H9 (cell line): ENCODE measurements around the gene CARD6. TPM values are rescaled to one million over a fixed set of nuclear protein-coding genes. Genes with fewer than 3 reads are reported as not detected.

Source experiments
- DNase-seq: peaks from one replicate; pipeline ENCODE4 v3.0.0-alpha.2; 2017
- H2AFZ ChIP-seq: one replicate; pipeline ENCODE4 v1.6.1; 2013; ENCODE audit warnings: mild to moderate bottlenecking, low read length, control low read depth, moderate library complexity
- H2AK5ac ChIP-seq: 2 replicates; pipeline ENCODE4 v1.6.1; 2013; ENCODE audit warnings: low read length, control low read depth, mixed read lengths; ENCODE audit not compliant: insufficient read length
- H2BK120ac ChIP-seq: one replicate; pipeline ENCODE4 v1.6.1; 2013; ENCODE audit warnings: low read depth, mild to moderate bottlenecking, low read length, control low read depth, inconsistent platforms; ENCODE audit not compliant: poor library complexity, severe bottlenecking
- H2BK12ac ChIP-seq: 2 replicates; pipeline ENCODE4 v1.6.1; 2013; ENCODE audit warnings: low read length, control low read depth, mixed read lengths, low read depth; ENCODE audit not compliant: insufficient read length
- H2BK15ac ChIP-seq: 2 replicates; pipeline ENCODE4 v1.6.1; 2013; ENCODE audit warnings: low read depth, low read length, control low read depth
- H2BK20ac ChIP-seq: one replicate; pipeline ENCODE4 v1.6.1; 2013; ENCODE audit warnings: low read depth, mild to moderate bottlenecking, low read length, control low read depth, inconsistent platforms; ENCODE audit not compliant: poor library complexity, severe bottlenecking
- H2BK5ac ChIP-seq: 2 replicates; pipeline ENCODE4 v1.6.1; 2013; ENCODE audit warnings: low read length, control low read depth, mixed read lengths; ENCODE audit not compliant: insufficient read length
- H3K14ac ChIP-seq: 2 replicates; pipeline ENCODE4 v1.6.1; 2013; ENCODE audit warnings: low read length, control low read depth; ENCODE audit not compliant: insufficient read depth
- H3K18ac ChIP-seq: 2 replicates; pipeline ENCODE4 v1.6.1; 2013; ENCODE audit warnings: low read depth, mild to moderate bottlenecking, mixed read lengths, low read length, control low read depth; ENCODE audit not compliant: insufficient read length
- H3K23ac ChIP-seq: 2 replicates; pipeline ENCODE4 v1.6.1; 2013; ENCODE audit warnings: low read length, control low read depth, mixed read lengths, low read depth; ENCODE audit not compliant: insufficient read length
- H3K23me2 ChIP-seq: 2 replicates; pipeline ENCODE4 v1.6.1; 2013; ENCODE audit warnings: low read depth, mild to moderate bottlenecking, mixed read lengths, low read length, control low read depth; ENCODE audit not compliant: insufficient read length, poor library complexity, severe bottlenecking
- H3K27ac ChIP-seq: 2 replicates; pipeline ENCODE4 v1.5.1; 2013; ENCODE audit warnings: low read length, control low read depth, mixed read lengths, low read depth; ENCODE audit not compliant: insufficient read length
- H3K27me3 ChIP-seq: 2 replicates; pipeline ENCODE4 v1.6.1; 2013; ENCODE audit warnings: low read length, control low read depth, inconsistent platforms; ENCODE audit not compliant: insufficient read depth
- H3K4ac ChIP-seq: 2 replicates; pipeline ENCODE4 v1.6.1; 2013; ENCODE audit warnings: low read depth, mild to moderate bottlenecking, control low read depth, inconsistent platforms, low read length, moderate library complexity
- H3K4me1 ChIP-seq: 2 replicates; pipeline ENCODE4 v1.6.1; 2013; ENCODE audit warnings: low read length, control low read depth, inconsistent platforms; ENCODE audit not compliant: insufficient read depth
- H3K4me2 ChIP-seq: 2 replicates; pipeline ENCODE4 v1.6.1; 2013; ENCODE audit warnings: low read length, control low read depth, mixed read lengths; ENCODE audit not compliant: insufficient read length, insufficient read depth
- H3K56ac ChIP-seq: 2 replicates; pipeline ENCODE4 v1.6.1; 2013; ENCODE audit warnings: low read depth, mild to moderate bottlenecking, mixed read lengths, low read length, control low read depth; ENCODE audit not compliant: insufficient read length
- H3K79me1 ChIP-seq: 2 replicates; pipeline ENCODE4 v1.6.1; 2013; ENCODE audit warnings: low read depth, mild to moderate bottlenecking, moderate library complexity, low read length, control low read depth, inconsistent platforms; ENCODE audit not compliant: insufficient read depth, poor library complexity, severe bottlenecking
- H3K79me2 ChIP-seq: 2 replicates; pipeline ENCODE4 v1.6.1; 2013; ENCODE audit warnings: low read length, control low read depth, inconsistent platforms; ENCODE audit not compliant: insufficient read depth
- H3K9ac ChIP-seq: 2 replicates; pipeline ENCODE4 v1.6.1; 2013; ENCODE audit warnings: low read length, control low read depth, mixed read lengths; ENCODE audit not compliant: insufficient read length; ENCODE audit errors: extremely low read depth
- H3K9me3 ChIP-seq: one replicate; pipeline ENCODE4 v1.6.1; 2013; ENCODE audit warnings: low read depth, low read length, inconsistent platforms; ENCODE audit not compliant: control insufficient read depth
- H3T11ph ChIP-seq: one replicate; pipeline ENCODE4 v1.6.1; 2013; ENCODE audit warnings: mild to moderate bottlenecking, low read length, control low read depth, inconsistent platforms
- H4K20me1 ChIP-seq: one replicate; pipeline ENCODE4 v1.6.1; 2013; ENCODE audit not compliant: control insufficient read depth, insufficient read length, insufficient read depth
- H4K5ac ChIP-seq: 2 replicates; pipeline ENCODE4 v1.6.1; 2013; ENCODE audit warnings: low read depth, mild to moderate bottlenecking, mixed read lengths, low read length, control low read depth; ENCODE audit not compliant: insufficient read length
- H4K8ac ChIP-seq: replicated peaks from 2 replicates; pipeline ENCODE4 v1.6.1; 2013; ENCODE audit warnings: low read length, control low read depth, mixed read lengths, low read depth; ENCODE audit not compliant: insufficient read length
- H4K91ac ChIP-seq: 2 replicates; pipeline ENCODE4 v1.6.1; 2013; ENCODE audit warnings: low read depth, mild to moderate bottlenecking, moderate library complexity, mixed read lengths, low read length, control low read depth; ENCODE audit not compliant: insufficient read length
- H3K27ac Mint-ChIP-seq, 3 experiments: 2 replicates in 2 of 3; 3 replicates in 1 of 3; pipeline ENCODE4 v1.8.0; 2020 to 2021; ENCODE audit warnings: mixed read lengths in 3 of 3, mild to moderate bottlenecking in 1 of 3, moderate library complexity in 1 of 3
- H3K27me3 Mint-ChIP-seq: 2 replicates; pipeline ENCODE4 v1.8.0; 2021; ENCODE audit warnings: low read depth, mild to moderate bottlenecking, moderate library complexity, mixed read lengths
- H3K36me3 Mint-ChIP-seq, 3 experiments: 2 replicates in 2 of 3; 3 replicates in 1 of 3; pipeline ENCODE4 v1.8.0; 2020 to 2021; ENCODE audit warnings: low read depth in 3 of 3, mixed read lengths in 3 of 3; ENCODE audit not compliant: insufficient read depth in 1 of 3
- H3K4me1 Mint-ChIP-seq, 2 experiments: 2 replicates each; pipeline ENCODE4 v1.8.0; 2020; ENCODE audit warnings: mixed read lengths in 2 of 2
- H3K4me3 Mint-ChIP-seq, 2 experiments: 2 replicates in 1 of 2; 3 replicates in 1 of 2; pipeline ENCODE4 v1.8.0; 2020 to 2021; ENCODE audit warnings: mild to moderate bottlenecking in 2 of 2, mixed read lengths in 2 of 2, moderate library complexity in 1 of 2
- H3K9me3 Mint-ChIP-seq, 2 experiments: 2 replicates in 1 of 2; 3 replicates in 1 of 2; pipeline ENCODE4 v1.8.0; 2020; ENCODE audit warnings: mild to moderate bottlenecking in 2 of 2, mixed read lengths in 2 of 2, moderate library complexity in 1 of 2
- WGBS: extraction: QIAGEN DNeasy Blood & Tissue Kit; methylation state at CpG from one replicate; pipeline ENCODE4 v1.1.7; 2013; ENCODE audit warnings: missing lambda C conversion rate, low lambda C conversion rate, mixed read lengths; ENCODE audit not compliant: insufficient read length; ENCODE audit errors: extremely low coverage; 5-methylcytosine and 5-hydroxymethylcytosine counted together
- total RNA-seq: library from RNA; stranded (reverse); gene quantifications from 2 replicates; pipeline ENCODE4 v1.2.1, GENCODE V29; 2021
- TF ChIP-seq, protein P1 (sequence below): fragments of 200-600 bp; sonication (generic); conservative IDR thresholded peaks from 3 replicates; pipeline ENCODE4 v1.8.0; 2021; ENCODE audit warnings: antibody characterized with exemption, mild to moderate bottlenecking

The CARD6 gene
- total RNA-seq, 1 experiment from 2014 or later: 0.35 TPM

DNA sequence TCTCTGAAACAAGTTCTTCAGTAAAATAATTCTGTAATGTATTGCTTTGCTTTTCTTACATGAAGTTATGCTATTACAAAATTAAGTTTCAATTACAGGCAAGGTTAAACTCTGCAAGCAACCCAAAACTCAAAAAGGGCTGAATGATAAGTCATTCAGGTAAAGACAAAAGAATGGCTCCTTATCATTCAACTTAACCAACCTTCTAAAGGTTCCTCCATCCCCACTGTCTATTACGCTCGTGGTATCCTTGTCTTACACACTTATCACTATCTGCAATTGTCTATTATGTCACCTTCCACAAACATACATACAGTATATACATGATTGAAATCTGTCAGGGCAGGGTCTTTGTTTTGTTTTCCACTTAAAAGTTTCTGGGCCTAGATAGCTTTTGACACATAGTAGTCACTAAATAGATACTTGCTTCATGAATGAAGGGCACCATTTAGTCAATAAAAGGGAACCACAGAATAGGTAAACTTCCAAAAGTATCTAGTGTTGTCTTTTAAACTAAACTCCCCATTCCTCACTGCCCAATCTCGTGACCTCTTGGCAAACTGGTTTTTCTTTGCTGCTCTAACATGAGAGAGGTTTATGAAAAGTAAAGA is 13.0 kb upstream of the CARD6 start:
- no CpG with 5 or more reads among the region's 3 CpGs for WGBS
- peaks cover 2% of the 10 kb centered on the region; the same call in 1 of the 2 replicates for H3K79me2 ChIP-seq
- no peaks in the 10 kb centered on the region for H3K79me1 ChIP-seq
- no peak overlapping the region for H3K4me2 ChIP-seq
- no peak overlapping the region for H2BK20ac ChIP-seq
- no peak overlapping the region for H4K91ac ChIP-seq
- Mint-ChIP-seq H3K27ac (peak overlapping the region in 2 of 3 experiments; percentile 73 to 90; a peak in 2 of 7 replicates), H3K9me3 (no peaks in the 10 kb centered on the region), H3K36me3 (peaks cover 63 to 71% (median 69%) of the 10 kb centered on the region in 3 experiments), H3K4me1 (peaks cover 29 to 44% of the 10 kb centered on the region in 2 experiments), H3K4me3 (0 out of 5 replicates have a peak overlapping the region, but pooled peaks of 1 of the 2 experiments have one; percentile 3), H3K27me3 (no peaks in the 10 kb centered on the region)
- no peak overlapping the region for H2AFZ ChIP-seq
- no peak overlapping the region for H2BK15ac ChIP-seq
- no peaks in the 10 kb centered on the region for H3K4me1 ChIP-seq
- TF ChIP-seq, protein P1, sequence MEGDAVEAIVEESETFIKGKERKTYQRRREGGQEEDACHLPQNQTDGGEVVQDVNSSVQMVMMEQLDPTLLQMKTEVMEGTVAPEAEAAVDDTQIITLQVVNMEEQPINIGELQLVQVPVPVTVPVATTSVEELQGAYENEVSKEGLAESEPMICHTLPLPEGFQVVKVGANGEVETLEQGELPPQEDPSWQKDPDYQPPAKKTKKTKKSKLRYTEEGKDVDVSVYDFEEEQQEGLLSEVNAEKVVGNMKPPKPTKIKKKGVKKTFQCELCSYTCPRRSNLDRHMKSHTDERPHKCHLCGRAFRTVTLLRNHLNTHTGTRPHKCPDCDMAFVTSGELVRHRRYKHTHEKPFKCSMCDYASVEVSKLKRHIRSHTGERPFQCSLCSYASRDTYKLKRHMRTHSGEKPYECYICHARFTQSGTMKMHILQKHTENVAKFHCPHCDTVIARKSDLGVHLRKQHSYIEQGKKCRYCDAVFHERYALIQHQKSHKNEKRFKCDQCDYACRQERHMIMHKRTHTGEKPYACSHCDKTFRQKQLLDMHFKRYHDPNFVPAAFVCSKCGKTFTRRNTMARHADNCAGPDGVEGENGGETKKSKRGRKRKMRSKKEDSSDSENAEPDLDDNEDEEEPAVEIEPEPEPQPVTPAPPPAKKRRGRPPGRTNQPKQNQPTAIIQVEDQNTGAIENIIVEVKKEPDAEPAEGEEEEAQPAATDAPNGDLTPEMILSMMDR: no peak
- H3K27ac ChIP-seq: no peak overlapping the region
- H3K23me2 ChIP-seq: no peaks in the 10 kb centered on the region
- no peak overlapping the region for H4K5ac ChIP-seq
- no peak overlapping the region for H2BK12ac ChIP-seq
- no peak overlapping the region for H4K8ac ChIP-seq
- H2BK5ac ChIP-seq: no peak overlapping the region
- no peak overlapping the region for H3K56ac ChIP-seq
- no peak overlapping the region for H3K9ac ChIP-seq
- H3K14ac ChIP-seq: no peak overlapping the region
- H3K18ac ChIP-seq: no peak overlapping the region
- H3K27me3 ChIP-seq: no peaks in the 10 kb centered on the region
- H3K4ac ChIP-seq: no peak overlapping the region
- no peak overlapping the region for H2BK120ac ChIP-seq
- no peak overlapping the region for H3T11ph ChIP-seq
- H3K23ac ChIP-seq: no peak overlapping the region
- H4K20me1 ChIP-seq: no peaks in the 10 kb centered on the region
- no peak for DNase-seq
- no peak overlapping the region for H2AK5ac ChIP-seq
- no peaks in the 10 kb centered on the region for H3K9me3 ChIP-seq
